ENCODE measurements around the gene CSNK1G2.
"Not testable (repeated sequence)": the region's sequence is repeated elsewhere in the genome, so short reads cannot be mapped to it uniquely, and the experiment has no call there.

The CSNK1G2 gene

GRCh38 chr19:1969176-1970002 lies 28.4 kb downstream of the CSNK1G2 start:
- DNase-seq = no peak

GRCh38 chr19:1970003-1970805 lies 29.2 kb downstream of the CSNK1G2 start:
- DNase-seq = no peak

- no peak for DNase-seq
Measured at GRCh38 chr19:1970806-1971502, 30.0 kb downstream of the CSNK1G2 start.

GRCh38 chr19:1974381-1975161 lies 33.6 kb downstream of the CSNK1G2 start:
- DNase-seq = no peak

GRCh38 chr19:1975162-1975480 lies 34.1 kb downstream of the CSNK1G2 start:
- no peak for DNase-seq

- no peak for DNase-seq
Measured at GRCh38 chr19:1977120-1977519, 36.1 kb downstream of the CSNK1G2 start.

GRCh38 chr19:1978346-1978894 lies 37.4 kb downstream of the CSNK1G2 start:
- DNase-seq = no peak

GRCh38 chr19:1979017-1979416 lies 38.0 kb downstream of the CSNK1G2 start:
- DNase-seq = no peak

- DNase-seq = no peak
Measured at GRCh38 chr19:1979642-1980041, 38.7 kb downstream of the CSNK1G2 start.

GRCh38 chr19:1980091-1980808 lies 39.3 kb downstream of the CSNK1G2 start:
- no peak for DNase-seq

- DNase-seq = no peak
Measured at GRCh38 chr19:1980809-1981181, 39.8 kb downstream of the CSNK1G2 start.

GRCh38 chr19:1981253-1981652 lies 40.3 kb downstream of the CSNK1G2 start:
- DNase-seq = no peak

GRCh38 chr19:1984357-1984756 lies 43.4 kb downstream of the CSNK1G2 start:
- DNase-seq = no peak

GRCh38 chr19:1985588-1986356 lies 44.8 kb downstream of the CSNK1G2 start:
- DNase-seq = no peak

- DNase-seq = no peak
Measured at GRCh38 chr19:1986357-1987162, 45.6 kb downstream of the CSNK1G2 start.

- DNase-seq = no peak
Measured at GRCh38 chr19:1987197-1988187, 46.5 kb downstream of the CSNK1G2 start.

GRCh38 chr19:1988464-1988863 lies 47.5 kb downstream of the CSNK1G2 start:
- DNase-seq = not testable (repeated sequence)

- no peak for DNase-seq
Measured at GRCh38 chr19:1989513-1990229, 48.7 kb downstream of the CSNK1G2 start.
